MV-4-11 (cell line): Measurements from ENCODE around the gene RPL27.
"Not testable (repeated sequence)": the region's sequence is repeated elsewhere in the genome, so short reads cannot be mapped to it uniquely, and the experiment has no call there.

Experiments
- DNase-seq: peaks from one replicate; lab custom pipeline; 2025; lab: John Stamatoyannopoulos, UW

Gene RPL27

GRCh38 chr17:42997984-42998938 lies at the start of gene RPL27:
Gene RPL27, plus strand, starts transcription at chr17:42998419. Its CDS starts 332 bp downstream, at chr17:42998751.
- peak; percentile 100 for DNase-seq

GRCh38 chr17:42950044-42950783 lies 48.0 kb upstream of the RPL27 start:
- no peak for DNase-seq

GRCh38 chr17:42953669-42954068 lies 44.5 kb upstream of the RPL27 start:
- DNase-seq = no peak

GRCh38 chr17:42964161-42964932 lies 33.9 kb upstream of the RPL27 start, which contains the start of gene AARSD1:
Gene AARSD1, minus strand, starts transcription at chr17:42964454. Its CDS starts 14 bp downstream, at chr17:42964440.
- DNase-seq = peak; percentile 90

GRCh38 chr17:42967925-42968324 lies 30.3 kb upstream of the RPL27 start:
- no peak for DNase-seq

- peak; percentile 74 for DNase-seq
These were observed 29.1 kb upstream of the RPL27 start for GRCh38 chr17:42969001-42969581.

- DNase-seq = no peak
These were observed 26.6 kb upstream of the RPL27 start for GRCh38 chr17:42971589-42971988.

GRCh38 chr17:42973323-42973722 lies 24.9 kb upstream of the RPL27 start:
- DNase-seq = not testable (repeated sequence)

- DNase-seq = no peak
These were observed 23.0 kb upstream of the RPL27 start for GRCh38 chr17:42975265-42975664.

- not testable (repeated sequence) for DNase-seq
These were observed 22.5 kb upstream of the RPL27 start for GRCh38 chr17:42975701-42976100.

GRCh38 chr17:42979511-42980273 lies 18.5 kb upstream of the RPL27 start, which contains the start of gene PTGES3L:
Gene PTGES3L, minus strand, starts transcription at chr17:42980080. Its CDS starts 27 bp downstream, at chr17:42980053.
- peak; percentile 62 for DNase-seq

- DNase-seq = peak; percentile 81
These were observed 17.9 kb upstream of the RPL27 start, which contains the start of gene RUNDC1 for GRCh38 chr17:42980274-42980765. Gene RUNDC1, plus strand, starts transcription at chr17:42980565. Its CDS starts 12 bp downstream, at chr17:42980577.

GRCh38 chr17:42980766-42981397 lies 17.3 kb upstream of the RPL27 start:
- DNase-seq = peak; percentile 10

- DNase-seq = no peak
These were observed 16.0 kb upstream of the RPL27 start for GRCh38 chr17:42982266-42982665.

GRCh38 chr17:42985225-42985624 lies 13.0 kb upstream of the RPL27 start:
- DNase-seq = peak; percentile 97

GRCh38 chr17:42989141-42989540 lies 9.1 kb upstream of the RPL27 start:
- no peak for DNase-seq

- no peak for DNase-seq
These were observed 8.2 kb upstream of the RPL27 start for GRCh38 chr17:42989726-42990652.

GRCh38 chr17:42991471-42991870 lies 6.7 kb upstream of the RPL27 start:
- DNase-seq = no peak

GRCh38 chr17:42992872-42993271 lies 5.3 kb upstream of the RPL27 start:
- DNase-seq = no peak
